ENCODE results near the gene PRKCZ. TPM values are rescaled to one million over a fixed set of nuclear protein-coding genes. Genes with fewer than 3 reads are reported as not detected.

Gene PRKCZ
- polyA plus RNA-seq, 3 donors = 0.74 to 1.9 (median 1.4) TPM

DNA sequence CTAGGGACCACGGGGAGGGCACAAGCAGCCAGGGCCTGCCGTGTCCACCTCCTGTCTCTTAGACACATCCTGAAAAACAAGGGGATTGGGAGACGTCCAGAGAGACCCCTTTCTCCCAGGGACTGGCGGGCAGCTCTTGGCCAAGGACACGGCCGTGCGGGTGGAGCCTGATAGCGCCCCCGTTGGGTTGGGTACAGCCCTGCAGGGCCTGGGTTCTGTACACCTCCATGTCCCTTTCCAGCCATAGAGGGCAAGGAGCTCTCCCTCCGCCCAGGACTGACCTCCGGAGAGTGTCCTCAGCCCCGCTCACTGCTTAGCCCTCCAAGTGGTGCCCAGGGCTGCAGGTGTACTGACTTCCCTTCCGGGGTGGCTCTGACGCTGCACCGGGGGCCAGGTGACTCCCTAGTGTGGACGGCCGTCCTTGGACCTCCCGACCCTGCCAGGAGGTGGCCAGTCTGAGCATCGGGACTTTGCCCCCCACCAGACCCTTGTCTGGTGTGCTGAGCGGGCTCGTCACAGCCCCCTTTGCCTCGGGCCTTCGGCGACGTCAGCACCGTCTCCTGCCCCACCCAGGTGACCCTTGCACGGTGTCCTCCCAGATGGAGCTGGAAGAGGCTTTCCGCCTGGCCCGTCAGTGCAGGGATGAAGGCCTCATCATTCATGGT lies 5.8 kb downstream of the PRKCZ start:
- no peak overlapping the region for H3K4me2 ChIP-seq (replicated peaks; ENCODE audit: extremely low read depth, low read length, poor library complexity, severe bottlenecking)
- H3K27me3 Mint-ChIP-seq (ENCODE audit: low read depth in 3 of 3) = peaks cover 17 to 26% (median 21%) of the 10 kb centered on the region in 3 donors
- no peak overlapping the region for H3K4me3 ChIP-seq (replicated peaks in 1 of 3; ENCODE audit: low read depth in 2 of 3, low read length in 3 of 3)
- H2AFZ ChIP-seq (ENCODE audit: insufficient read depth, low read depth, low read length, poor library complexity, severe bottlenecking) = no peak overlapping the region
- no peak for DNase-seq
- no peaks in the 10 kb centered on the region for H3K36me3 Mint-ChIP-seq
- no peak overlapping the region for H3K27ac Mint-ChIP-seq
- TF ChIP-seq, protein P1, sequence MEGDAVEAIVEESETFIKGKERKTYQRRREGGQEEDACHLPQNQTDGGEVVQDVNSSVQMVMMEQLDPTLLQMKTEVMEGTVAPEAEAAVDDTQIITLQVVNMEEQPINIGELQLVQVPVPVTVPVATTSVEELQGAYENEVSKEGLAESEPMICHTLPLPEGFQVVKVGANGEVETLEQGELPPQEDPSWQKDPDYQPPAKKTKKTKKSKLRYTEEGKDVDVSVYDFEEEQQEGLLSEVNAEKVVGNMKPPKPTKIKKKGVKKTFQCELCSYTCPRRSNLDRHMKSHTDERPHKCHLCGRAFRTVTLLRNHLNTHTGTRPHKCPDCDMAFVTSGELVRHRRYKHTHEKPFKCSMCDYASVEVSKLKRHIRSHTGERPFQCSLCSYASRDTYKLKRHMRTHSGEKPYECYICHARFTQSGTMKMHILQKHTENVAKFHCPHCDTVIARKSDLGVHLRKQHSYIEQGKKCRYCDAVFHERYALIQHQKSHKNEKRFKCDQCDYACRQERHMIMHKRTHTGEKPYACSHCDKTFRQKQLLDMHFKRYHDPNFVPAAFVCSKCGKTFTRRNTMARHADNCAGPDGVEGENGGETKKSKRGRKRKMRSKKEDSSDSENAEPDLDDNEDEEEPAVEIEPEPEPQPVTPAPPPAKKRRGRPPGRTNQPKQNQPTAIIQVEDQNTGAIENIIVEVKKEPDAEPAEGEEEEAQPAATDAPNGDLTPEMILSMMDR (IDR thresholded peaks at IDR 0.05) = no peak
- peaks cover 0 to 11% of the 10 kb centered on the region in 2 donors for H3K27me3 ChIP-seq (ENCODE audit: control insufficient read depth in 2 of 2, insufficient read depth in 2 of 2, low read length in 2 of 2)
- H3K4me1 Mint-ChIP-seq = no peaks in the 10 kb centered on the region
- H3K9ac ChIP-seq (ENCODE audit: insufficient read depth, low read length, poor library complexity, severe bottlenecking) = no peak overlapping the region
- peaks cover 0 to 2% (median 0%) of the 10 kb centered on the region in 7 donors for H3K9me3 Mint-ChIP-seq
- 96% methylated on average over 25 of the region's 29 CpGs for WGBS (ENCODE audit: insufficient coverage)
- intact Hi-C loops (cut with micrococcal nuclease) = no loop called here
- H3K36me3 ChIP-seq (replicated peaks in 1 of 2; ENCODE audit: control insufficient read depth in 1 of 2, insufficient read depth in 2 of 2, low read length in 2 of 2) = no peaks in the 10 kb centered on the region
- H3K4me1 ChIP-seq (ENCODE audit: control insufficient read depth in 1 of 2, insufficient read depth in 2 of 2, low read length in 2 of 2) = no peaks in the 10 kb centered on the region
- H4K20me1 ChIP-seq (ENCODE audit: insufficient read depth, low read length) = no peaks in the 10 kb centered on the region
- H3K4me3 Mint-ChIP-seq = no peak overlapping the region
- no peaks in the 10 kb centered on the region for H3K9me3 ChIP-seq (replicated peaks in 1 of 2; ENCODE audit: control insufficient read depth in 1 of 2, insufficient read depth in 1 of 2, low read length in 2 of 2)
- no peaks in the 10 kb centered on the region for H3K79me2 ChIP-seq (ENCODE audit: insufficient read depth, low read length)
- H3K27ac ChIP-seq (ENCODE audit: low read depth in 1 of 2, low read length in 2 of 2) = no peak overlapping the region

GRCh38 chr1:2056955-2057590 lies 6.9 kb downstream of the PRKCZ start:
- no peaks in the 10 kb centered on the region for H3K36me3 ChIP-seq (replicated peaks in 1 of 2; ENCODE audit: control insufficient read depth in 1 of 2, insufficient read depth in 2 of 2, low read length in 2 of 2)
- no peak overlapping the region for H3K9ac ChIP-seq (ENCODE audit: insufficient read depth, low read length, poor library complexity, severe bottlenecking)
- H3K27ac ChIP-seq (ENCODE audit: low read depth in 1 of 2, low read length in 2 of 2) = no peak overlapping the region
- 96% methylated on average over 19 of the region's 25 CpGs for WGBS (ENCODE audit: insufficient coverage)
- H3K4me1 ChIP-seq (ENCODE audit: control insufficient read depth in 1 of 2, insufficient read depth in 2 of 2, low read length in 2 of 2) = no peaks in the 10 kb centered on the region
- Mint-ChIP-seq H3K9me3 (peaks cover 0 to 2% (median 0%) of the 10 kb centered on the region in 7 donors), H3K27me3 (ENCODE audit: low read depth in 3 of 3) (peaks cover 10 to 16% (median 11%) of the 10 kb centered on the region in 3 donors), H3K4me1 (no peaks in the 10 kb centered on the region), H3K36me3 (no peaks in the 10 kb centered on the region), H3K27ac (no peak overlapping the region), H3K4me3 (no peak overlapping the region)
- no peaks in the 10 kb centered on the region for H3K9me3 ChIP-seq (replicated peaks in 1 of 2; ENCODE audit: control insufficient read depth in 1 of 2, insufficient read depth in 1 of 2, low read length in 2 of 2)
- H2AFZ ChIP-seq (ENCODE audit: insufficient read depth, low read depth, low read length, poor library complexity, severe bottlenecking) = no peak overlapping the region
- no peak overlapping the region for H3K4me3 ChIP-seq (replicated peaks in 1 of 3; ENCODE audit: low read depth in 2 of 3, low read length in 3 of 3)
- peaks cover 0 to 1% of the 10 kb centered on the region in 2 donors for H3K27me3 ChIP-seq (ENCODE audit: control insufficient read depth in 2 of 2, insufficient read depth in 2 of 2, low read length in 2 of 2)
- H3K4me2 ChIP-seq (replicated peaks; ENCODE audit: extremely low read depth, low read length, poor library complexity, severe bottlenecking) = no peak overlapping the region
- no peaks in the 10 kb centered on the region for H3K79me2 ChIP-seq (ENCODE audit: insufficient read depth, low read length)
- TF ChIP-seq, protein P1 (IDR thresholded peaks at IDR 0.05) = no peak
- DNase-seq = no peak
- no peaks in the 10 kb centered on the region for H4K20me1 ChIP-seq (ENCODE audit: insufficient read depth, low read length)
- intact Hi-C loops (cut with micrococcal nuclease) = no loop called here
